Lower lobe of right lung (tissue), 2 donors: ENCODE measurements around the gene HTR2B. TPM values are rescaled to one million over a fixed set of nuclear protein-coding genes. Genes with fewer than 3 reads are reported as not detected.

Source experiments
- ATAC-seq, 2 donors: fragments of 200-7000 bp; cut with Tn5 transposase; one replicate each; pipeline ENCODE4 v1.9.1; 2020 to 2022; ENCODE audit warnings: mild to moderate bottlenecking in 2 of 2, moderate library complexity in 2 of 2
- DNase-seq: peaks from one replicate; pipeline ENCODE4 v3.0.0-alpha.2; 2020
- H3K27ac ChIP-seq: fragments of 200-600 bp; one replicate; pipeline ENCODE4 v1.8.0; 2022
- H3K27me3 ChIP-seq: fragments of 200-600 bp; one replicate; pipeline ENCODE4 v1.8.0; 2022; ENCODE audit warnings: low read depth
- H3K36me3 ChIP-seq: fragments of 200-600 bp; one replicate; pipeline ENCODE4 v1.8.0; 2022; ENCODE audit warnings: mild to moderate bottlenecking
- H3K4me1 ChIP-seq: fragments of 200-600 bp; one replicate; pipeline ENCODE4 v1.8.0; 2022
- H3K4me3 ChIP-seq: fragments of 200-600 bp; one replicate; pipeline ENCODE4 v1.8.0; 2022; ENCODE audit warnings: mild to moderate bottlenecking
- H3K9me3 ChIP-seq: fragments of 200-600 bp; one replicate; pipeline ENCODE4 v1.8.0; 2022
- intact Hi-C: fragments of 100-400 bp; cut with DNase I; formaldehyde crosslinking; loops from one replicate; pipeline ENCODE4 v1.11.0; 2022
- total RNA-seq: library from RNA; stranded (reverse); fragmentation: NEBNext Ultra II Directional; extraction: Animal tissue kit (Norgen Biotek cat#: 25700); gene quantifications from one replicate; pipeline ENCODE4 v1.2.1, GENCODE V29; 2021
- TF ChIP-seq, protein P1 (sequence below): fragments of 200-600 bp; IDR thresholded peaks from one replicate; pipeline ENCODE4 v1.8.0; 2022; ENCODE audit warnings: antibody characterized with exemption, mild to moderate bottlenecking
- donor health status: DM: no; HTN: yes; CAD: no; lungs with severe emphysema.

HTR2B gene
- total RNA-seq, 1 donor from 2014 or later = 0.65 TPM

DNA sequence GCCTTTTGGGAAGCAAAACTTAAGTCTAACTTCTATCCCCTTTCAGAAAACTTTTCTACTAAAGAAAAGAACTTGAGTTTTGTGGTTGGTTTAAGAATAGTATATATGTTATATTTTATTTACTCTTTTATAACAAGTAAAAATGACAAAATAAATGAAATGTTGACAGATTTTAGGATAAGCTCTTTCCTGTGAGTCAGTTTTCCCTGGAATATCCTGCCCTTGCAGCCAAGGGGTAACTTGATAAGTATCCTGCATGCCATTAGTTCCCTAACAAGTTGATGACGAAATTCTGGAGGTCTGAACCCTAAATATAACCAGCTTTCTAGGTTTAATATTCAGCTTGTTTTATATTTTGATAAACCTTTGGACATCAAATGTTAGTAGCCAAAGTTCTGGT lies 7.3 kb upstream of the HTR2B start:
- no peaks in the 10 kb centered on the region for H3K9me3 ChIP-seq
- no peak overlapping the region for H3K27ac ChIP-seq
- intact Hi-C loops = no loop called here
- H3K27me3 ChIP-seq = no peaks in the 10 kb centered on the region
- TF ChIP-seq, protein P1, sequence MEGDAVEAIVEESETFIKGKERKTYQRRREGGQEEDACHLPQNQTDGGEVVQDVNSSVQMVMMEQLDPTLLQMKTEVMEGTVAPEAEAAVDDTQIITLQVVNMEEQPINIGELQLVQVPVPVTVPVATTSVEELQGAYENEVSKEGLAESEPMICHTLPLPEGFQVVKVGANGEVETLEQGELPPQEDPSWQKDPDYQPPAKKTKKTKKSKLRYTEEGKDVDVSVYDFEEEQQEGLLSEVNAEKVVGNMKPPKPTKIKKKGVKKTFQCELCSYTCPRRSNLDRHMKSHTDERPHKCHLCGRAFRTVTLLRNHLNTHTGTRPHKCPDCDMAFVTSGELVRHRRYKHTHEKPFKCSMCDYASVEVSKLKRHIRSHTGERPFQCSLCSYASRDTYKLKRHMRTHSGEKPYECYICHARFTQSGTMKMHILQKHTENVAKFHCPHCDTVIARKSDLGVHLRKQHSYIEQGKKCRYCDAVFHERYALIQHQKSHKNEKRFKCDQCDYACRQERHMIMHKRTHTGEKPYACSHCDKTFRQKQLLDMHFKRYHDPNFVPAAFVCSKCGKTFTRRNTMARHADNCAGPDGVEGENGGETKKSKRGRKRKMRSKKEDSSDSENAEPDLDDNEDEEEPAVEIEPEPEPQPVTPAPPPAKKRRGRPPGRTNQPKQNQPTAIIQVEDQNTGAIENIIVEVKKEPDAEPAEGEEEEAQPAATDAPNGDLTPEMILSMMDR = no peak
- peaks cover under 1% of the 10 kb centered on the region for H3K36me3 ChIP-seq
- no peak overlapping the region for H3K4me3 ChIP-seq
- H3K4me1 ChIP-seq = peaks cover 14% of the 10 kb centered on the region
- ATAC-seq = no peak
- no peak for DNase-seq

GRCh38 chr2:231130336-231131056 lies 5.7 kb upstream of the HTR2B start:
- Histone ChIP-seq H3K36me3 (no peaks in the 10 kb centered on the region), H3K27me3 (no peaks in the 10 kb centered on the region), H3K27ac (no peak overlapping the region), H3K4me3 (no peak overlapping the region), H3K4me1 (peaks cover 14% of the 10 kb centered on the region), H3K9me3 (no peaks in the 10 kb centered on the region)
- DNase-seq (no peak), ATAC-seq (no peak)
- TF ChIP-seq, protein P1 = no peak
- intact Hi-C loops = no loop called here

DNA sequence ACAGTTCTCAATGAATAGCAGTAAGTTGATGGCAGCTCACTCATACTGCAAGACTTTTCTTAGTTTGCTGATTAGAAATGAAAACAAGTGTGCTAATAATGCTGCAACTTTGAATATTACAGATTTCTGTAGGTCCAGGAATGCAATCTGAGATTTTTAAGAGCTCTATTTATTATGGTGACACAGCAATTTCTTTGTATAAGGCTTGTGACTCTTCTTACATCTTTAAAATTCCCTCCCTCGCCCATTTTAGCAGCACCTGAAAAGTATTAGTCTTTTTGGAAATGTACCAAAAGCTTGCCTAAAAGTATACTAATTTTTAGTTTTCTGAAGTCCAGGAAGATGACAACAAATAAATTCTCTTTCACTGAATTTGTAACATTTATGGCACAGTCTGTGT lies 4.4 kb upstream of the HTR2B start:
- no peak for ATAC-seq

DNA sequence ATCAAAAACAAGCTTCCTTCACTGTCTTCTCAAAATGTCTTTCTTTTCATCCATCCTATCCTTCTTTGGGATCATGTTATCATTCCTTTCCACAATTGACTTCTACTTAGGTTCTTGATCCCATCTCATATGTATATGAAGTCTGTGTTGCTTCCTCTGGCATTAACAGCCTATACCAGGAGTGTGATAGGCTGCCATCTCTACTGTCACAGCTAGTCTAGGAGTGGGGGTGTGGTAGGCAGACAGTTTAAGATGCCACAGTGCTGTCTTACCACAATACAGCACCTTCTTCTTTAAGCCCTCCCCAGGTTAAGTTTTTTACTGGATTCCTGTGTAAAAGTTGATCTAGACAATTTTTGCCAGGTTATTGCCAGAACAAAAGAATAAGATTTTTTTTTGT lies 3.7 kb upstream of the HTR2B start:
- no peak for DNase-seq
- H3K9me3 ChIP-seq = no peaks in the 10 kb centered on the region
- no peak for ATAC-seq
- no peaks in the 10 kb centered on the region for H3K36me3 ChIP-seq
- peaks cover 25% of the 10 kb centered on the region for H3K4me1 ChIP-seq
- no peak overlapping the region for H3K27ac ChIP-seq
- intact Hi-C loops = no loop called here
- no peaks in the 10 kb centered on the region for H3K27me3 ChIP-seq
- TF ChIP-seq, protein P1 = no peak
- H3K4me3 ChIP-seq = no peak overlapping the region

More for the DNA sequence above, 4.4 kb upstream of the HTR2B start:
- intact Hi-C loops = no loop called here
- Histone ChIP-seq H3K27ac (no peak overlapping the region), H3K4me3 (no peak overlapping the region), H3K4me1 (peaks cover 18% of the 10 kb centered on the region), H3K9me3 (no peaks in the 10 kb centered on the region), H3K36me3 (no peaks in the 10 kb centered on the region), H3K27me3 (no peaks in the 10 kb centered on the region)
- TF ChIP-seq, protein P1 = no peak
- DNase-seq = no peak

DNA sequence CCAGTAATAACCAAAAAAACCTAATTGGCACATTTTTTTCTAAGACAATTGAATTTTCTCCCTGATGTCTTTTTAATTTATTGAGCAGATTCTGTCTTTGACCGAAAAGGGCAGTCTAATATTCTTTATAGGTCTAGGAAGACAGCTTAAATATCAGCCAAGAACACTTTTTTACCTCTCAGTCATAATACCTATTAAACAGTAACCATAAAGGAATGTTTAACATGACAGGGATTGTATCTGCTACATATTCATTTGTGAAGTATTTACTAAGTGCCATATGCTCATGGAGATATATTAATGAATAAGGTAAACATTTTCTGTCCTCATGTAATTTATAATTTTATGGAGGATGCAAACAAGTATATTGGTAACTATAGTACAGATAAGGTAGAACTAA lies 3.1 kb upstream of the HTR2B start:
- intact Hi-C loops = no loop called here
- H3K36me3 ChIP-seq = no peaks in the 10 kb centered on the region
- no peaks in the 10 kb centered on the region for H3K27me3 ChIP-seq
- H3K4me1 ChIP-seq = peaks cover 30% of the 10 kb centered on the region
- no peak overlapping the region for H3K4me3 ChIP-seq
- DNase-seq (no peak), ATAC-seq (no peak)
- TF ChIP-seq, protein P1 = no peak
- no peaks in the 10 kb centered on the region for H3K9me3 ChIP-seq
- H3K27ac ChIP-seq = no peak overlapping the region
